SK-N-MC (cell line): ENCODE measurements around the gene MYO15B.

Source experiments
- EZH2 ChIP-seq: fragments of 200-600 bp; sonication (generic); IDR thresholded peaks from one replicate; pipeline ENCODE4 v1.6.1; 2017; ENCODE audit warnings: antibody characterized with exemption
- POLR2AphosphoS5 ChIP-seq: IDR thresholded peaks from 2 replicates; pipeline ENCODE4 v1.6.1; 2012; ENCODE audit warnings: mild to moderate bottlenecking, low read depth, low read length, borderline replicate concordance

GRCh38 chr17:75575728-75576127 is 11.9 kb upstream of the MYO15B start:
- TF ChIP-seq POLR2AphosphoS5, result no peak
- TF ChIP-seq EZH2, result no peak
